GM12878 (cell line): ENCODE results near the gene TRIB2. TPM values are rescaled to one million over a fixed set of nuclear protein-coding genes. Genes with fewer than 3 reads are reported as not detected.

ENCODE experiments used
- ATAC-seq: fragments of 200-7000 bp; cut with Tn5 transposase; 3 replicates; pipeline ENCODE4 v1.9.1; 2020; ENCODE audit warnings: mild to moderate bottlenecking, moderate library complexity
- BruUV-seq: library from RNA; stranded (reverse); fragments of 400-500 nt; replicated peaks from 2 replicates; lab custom pipeline; 2021; lab: Mats Ljungman, UMichigan
- CTCF ChIA-PET: fragments of 300-600 bp; sonication (Branson Sonifier 250); formaldehyde crosslinking; extraction: SDS; loops from one replicate; lab custom pipeline; 2021; ENCODE audit warnings: inconsistent platforms; lab: Yijun Ruan, JAX
- POLR2A ChIA-PET: fragments of 350-600 bp; formaldehyde crosslinking; extraction: SDS; loops from one replicate; lab custom pipeline; 2021; ENCODE audit warnings: inconsistent platforms; lab: Charles Lee
- RAD21 ChIA-PET: fragments of 300-600 bp; sonication (Branson Sonifier 250); formaldehyde crosslinking; loops from one replicate; lab custom pipeline; 2023; ENCODE audit warnings: antibody characterized with exemption; ENCODE audit not compliant: unreplicated experiment; lab: Charles Lee
- SMC1A ChIA-PET: fragments of 300-600 bp; sonication (Branson Sonifier 250); formaldehyde crosslinking; loops from one replicate; lab custom pipeline; 2023; ENCODE audit not compliant: unreplicated experiment, uncharacterized antibody; lab: Charles Lee
- DNase-seq: peaks from one replicate; pipeline ENCODE4 v3.0.0-alpha.2; 2011; ENCODE audit warnings: low read depth, low spot score
- FAIRE-seq: peaks from 3 replicates; lab custom pipeline; 2011; peaks lifted over from hg19 to GRCh38; lab: Jason Lieb, UNC
- H2AFZ ChIP-seq: 2 replicates; pipeline ENCODE4 v1.6.0; 2011; ENCODE audit warnings: low read depth, low read length, control low read depth; ENCODE audit not compliant: control insufficient read depth
- H3K27ac ChIP-seq: 2 replicates; pipeline ENCODE4 v1.5.1; 2011; ENCODE audit warnings: control low read depth; ENCODE audit not compliant: control insufficient read depth, insufficient read depth
- H3K27me3 ChIP-seq, 2 experiments: replicated peaks in 1 of 2; 2 replicates each; pipeline versions ENCODE4 v1.6.0 to v1.6.1; 2011; ENCODE audit warnings: low read length in 1 of 2; ENCODE audit not compliant: control insufficient read depth in 2 of 2, insufficient read depth in 2 of 2
- H3K36me3 ChIP-seq, 2 experiments: 2 replicates each; pipeline ENCODE4 v1.5.1; 2011; ENCODE audit warnings: low read length in 1 of 2; ENCODE audit not compliant: control insufficient read depth in 2 of 2, insufficient read depth in 2 of 2
- H3K4me1 ChIP-seq: 2 replicates; pipeline ENCODE4 v1.6.1; 2011; ENCODE audit warnings: mild to moderate bottlenecking, low read length, moderate library complexity, mixed read lengths; ENCODE audit not compliant: control insufficient read depth, insufficient read depth
- H3K4me2 ChIP-seq: 2 replicates; pipeline ENCODE4 v1.6.0; 2011; ENCODE audit warnings: control low read depth; ENCODE audit not compliant: control insufficient read depth, insufficient read depth
- H3K4me3 ChIP-seq: fragments of 200-600 bp; sonication (generic); 2 replicates; pipeline ENCODE4 v1.5.1; 2016
- H3K79me2 ChIP-seq: 2 replicates; pipeline ENCODE4 v1.6.0; 2011; ENCODE audit warnings: low read length; ENCODE audit not compliant: control insufficient read depth, insufficient read depth
- H3K9ac ChIP-seq: 2 replicates; pipeline ENCODE4 v1.8.0; 2011; ENCODE audit warnings: low read length, control low read depth, mixed read lengths; ENCODE audit not compliant: control insufficient read depth, insufficient read depth
- H3K9me3 ChIP-seq: replicated peaks from 3 replicates; pipeline ENCODE4 v1.5.1; 2011; ENCODE audit warnings: mild to moderate bottlenecking, low read length; ENCODE audit not compliant: control insufficient read depth, insufficient read depth
- H4K20me1 ChIP-seq: 2 replicates; pipeline ENCODE4 v1.6.0; 2011; ENCODE audit not compliant: control insufficient read depth, insufficient read depth
- ETV6 ChIP-seq, 2 experiments: fragments of 450-650 bp in 1 of 2; IDR thresholded peaks in 1 of 2; conservative IDR thresholded peaks in 1 of 2; 2 replicates each; pipeline ENCODE4 v1.6.1; 2014; ENCODE audit warnings: antibody characterized with exemption in 1 of 2, borderline replicate concordance in 1 of 2, low read depth in 1 of 2, mild to moderate bottlenecking in 1 of 2, moderate library complexity in 1 of 2
- MTA3 ChIP-seq: IDR thresholded peaks from 2 replicates; pipeline ENCODE4 v1.6.1; 2012; ENCODE audit warnings: low read length, inconsistent platforms, borderline replicate concordance
- NR2C2 ChIP-seq: IDR thresholded peaks from 2 replicates; pipeline ENCODE4 v1.6.1; 2011; ENCODE audit warnings: borderline replicate concordance, low read depth; ENCODE audit not compliant: control insufficient read depth, insufficient read length
- RAD51 ChIP-seq: fragments of 450-650 bp; IDR thresholded peaks from 2 replicates; pipeline ENCODE4 v1.6.1; 2016; ENCODE audit warnings: moderate library complexity, mild to moderate bottlenecking, inconsistent platforms
- RFX5 ChIP-seq: IDR thresholded peaks from 2 replicates; pipeline ENCODE4 v1.6.1; 2011; ENCODE audit warnings: low read depth, low read length, improper control_type of control experiment
- SIX5 ChIP-seq: IDR thresholded peaks from 2 replicates; pipeline ENCODE4 v1.6.1; 2011; ENCODE audit warnings: mild to moderate bottlenecking, low read depth, low read length, moderate library complexity; ENCODE audit not compliant: severe bottlenecking
- SUPT20H ChIP-seq: IDR thresholded peaks from 2 replicates; pipeline ENCODE4 v1.6.1; 2011; ENCODE audit warnings: low read depth, mild to moderate bottlenecking, low read length, moderate library complexity, borderline replicate concordance; ENCODE audit not compliant: control insufficient read depth
- SUZ12 ChIP-seq: fragments of 200-600 bp; sonication (generic); IDR thresholded peaks from one replicate; pipeline ENCODE4 v1.6.1; 2018; ENCODE audit warnings: antibody characterized with exemption, mild to moderate bottlenecking; ENCODE audit not compliant: unreplicated experiment
- TAF1 ChIP-seq: IDR thresholded peaks from 2 replicates; pipeline ENCODE4 v1.6.1; 2011; ENCODE audit warnings: mild to moderate bottlenecking, low read depth, low read length, borderline replicate concordance
- ZBTB4 ChIP-seq: fragments of 450-650 bp; formaldehyde crosslinking; IDR thresholded peaks from 2 replicates; pipeline ENCODE4 v1.4.0; 2022; ENCODE audit warnings: mild to moderate bottlenecking, moderate library complexity
- ZSCAN29 ChIP-seq: fragments of 450-650 bp; IDR thresholded peaks from 2 replicates; pipeline ENCODE4 v1.6.1; 2017; ENCODE audit warnings: mild to moderate bottlenecking, moderate library complexity
- WGBS: methylation state at CpG from one replicate; pipeline ENCODE4 v1.1.6; 2016; ENCODE audit warnings: low lambda C conversion rate; ENCODE audit not compliant: insufficient replicate concordance, insufficient coverage; ENCODE audit errors: missing lambda C conversion rate; 5-methylcytosine and 5-hydroxymethylcytosine counted together
- in situ Hi-C: fragments of 300-500 bp; cut with MboI; formaldehyde crosslinking; loops from 9 replicates; pipeline ENCODE4 v1.14.3; 2018; ENCODE audit warnings: mixed read lengths
- intact Hi-C: fragments of 100-400 bp; cut with micrococcal nuclease; formaldehyde crosslinking; loops from one replicate; pipeline ENCODE4 v1.14.2; 2022; ENCODE audit not compliant: unreplicated experiment
- polyA plus RNA-seq, 11 experiments: library from polyadenylated mRNA; depleted of rRNA in 4 of 11; unstranded in 6 of 11; stranded (reverse) in 5 of 11; fragments of >200 nt; fragmentation: Nextera tagmentation in 4 of 11; fragmentation: Illumina TruSeq in 1 of 11; extraction: Ambion mirVana in 4 of 11; extraction: Trizol in 1 of 11; gene quantifications; 1 replicate in 1 of 11; 2 replicates in 10 of 11; pipeline versions ENCODE4 v1.2.1 to v1.2.3, GENCODE V29; 2011 to 2016; ENCODE audit warnings: inconsistent platforms in 2 of 11, missing spikeins in 2 of 11, low read depth in 1 of 11
- total RNA-seq, 4 experiments: library from RNA; depleted of rRNA in 3 of 4; stranded (reverse); fragments of >200 nt in 3 of 4; fragmentation: Illumina TruSeq in 1 of 4; extraction: Trizol in 1 of 4; gene quantifications; 2 replicates each; pipeline versions ENCODE4 v1.2.1 to v1.2.3, GENCODE V29; 2013 to 2021

The TRIB2 gene
- total and polyA plus RNA-seq, 10 of the 15 experiments (the other 5 are each of a cell fraction or from before 2014, with no cell fraction given), result 1.6 to 9.2 (median 5.2) TPM

GRCh38 chr2:12718015-12718671, 1.4 kb downstream of the TRIB2 start:
- no peak for FAIRE-seq

GRCh38 chr2:12718711-12719399, 2.1 kb downstream of the TRIB2 start:
- POLR2A ChIA-PET, result no interaction called here
- in situ Hi-C loops (loop anchor here (5.0 kb wide), 1 partner anchor 887 kb away; no protein-coding TSS in a partner anchor), intact Hi-C loops (loop anchor here (5.0 kb wide), 4 partner anchors 177 to 542 kb away; no protein-coding TSS in a partner anchor)
- no peak for ATAC-seq
- Histone ChIP-seq H4K20me1 (0 out of 2 replicates have a peak, but pooled peaks cover 3% of the 10 kb centered on the region), H3K9me3 (no peaks in the 10 kb centered on the region), H3K36me3 (no peaks in the 10 kb centered on the region), H3K27me3 (peaks cover 0 to 18% of the 10 kb centered on the region in 2 experiments; a peak in 2 of 4 replicates), H3K9ac (no peak overlapping the region; the same call in 1 of the 2 replicates), H3K4me2 (peak overlapping the region; percentile 96), H2AFZ (no peak overlapping the region; the same call in 1 of the 2 replicates), H3K4me3 (peak overlapping the region; percentile 87), H3K27ac (no peak overlapping the region), H3K79me2 (no peaks in the 10 kb centered on the region), H3K4me1 (peaks cover 3% of the 10 kb centered on the region; the same call in 1 of the 2 replicates)
- no peak for FAIRE-seq
- no TSS peak for BruUV-seq
- SMC1A ChIA-PET, result interaction anchor here (5.0 kb wide), 1 partner anchor 889 kb away, joined by 48 read pairs; no protein-coding TSS in a partner anchor
- 6% methylated on average over 32 of the region's 33 CpGs for WGBS
- CTCF ChIA-PET, result interaction anchor here (4.2 kb wide), 2 partner anchors 854 to 890 kb away, joined by 61 to 65 read pairs; no protein-coding TSS in a partner anchor
- DNase-seq, result no peak
- RAD21 ChIA-PET, result interaction anchor here (4.2 kb wide), 1 partner anchor 852 kb away, joined by 29 read pairs; no protein-coding TSS in a partner anchor
- TF ChIP-seq RAD51, result no peak
- TF ChIP-seq NR2C2, result no peak
- TF ChIP-seq ZBTB4 (CRISPR knock-in tag), result no peak
- TF ChIP-seq SUPT20H, result no peak
- no peak for TF ChIP-seq MTA3
- no peak for TF ChIP-seq ETV6 (conservative IDR thresholded peaks at IDR 0.05 in 1 of 2, IDR thresholded peaks at IDR 0.05 in 1 of 2; ENCODE audit: borderline replicate concordance in 1 of 2, low read depth in 1 of 2)
- TF ChIP-seq SIX5, result no peak
- no peak for TF ChIP-seq RFX5

More at GRCh38 chr2:12718015-12718671, 1.4 kb downstream of the TRIB2 start:
- H3K79me2 ChIP-seq, result no peaks in the 10 kb centered on the region
- WGBS, result 8% methylated on average over 40 of the region's 50 CpGs
- intact Hi-C loops (loop anchor here (5.0 kb wide), 4 partner anchors 176 to 541 kb away; no protein-coding TSS in a partner anchor), in situ Hi-C loops (loop anchor here (5.0 kb wide), 1 partner anchor 886 kb away; no protein-coding TSS in a partner anchor)
- POLR2A ChIA-PET, result interaction anchor here (1.1 kb wide), 1 partner anchor 845 kb away, joined by 6 read pairs; no protein-coding TSS in a partner anchor
- CTCF ChIA-PET, result interaction anchor here (0.6 to 4.2 kb wide), 12 partner anchors 11 to 1269 kb away, joined by 3 to 65 read pairs (median 5); no protein-coding TSS in a partner anchor
- peaks cover 0 to 18% of the 10 kb centered on the region in 2 experiments; a peak in 2 of 4 replicates for H3K27me3 ChIP-seq
- TF ChIP-seq TAF1, result no peak
- TF ChIP-seq SUZ12, result peak; percentile 47
- TF ChIP-seq ZSCAN29, result peak; percentile 81
- ATAC-seq (peak; percentile 10), DNase-seq (no peak)
- RAD21 ChIA-PET, result interaction anchor here (0.6 to 4.2 kb wide), 12 partner anchors 8 to 1718 kb away, joined by 3 to 48 read pairs (median 6); no protein-coding TSS in a partner anchor
- 0 out of 2 replicates have a peak, but pooled peaks cover 3% of the 10 kb centered on the region for H4K20me1 ChIP-seq
- no peaks in the 10 kb centered on the region for H3K9me3 ChIP-seq
- peak overlapping the region; percentile 50 for H3K9ac ChIP-seq
- no peaks in the 10 kb centered on the region for H3K36me3 ChIP-seq
- H3K27ac ChIP-seq, result no peak overlapping the region
- no TSS peak for BruUV-seq
- peaks cover 3% of the 10 kb centered on the region; the same call in 1 of the 2 replicates for H3K4me1 ChIP-seq
- SMC1A ChIA-PET, result interaction anchor here (1.2 to 5.0 kb wide), 4 partner anchors 10 to 889 kb away, joined by 5 to 48 read pairs (median 8); no protein-coding TSS in a partner anchor
- H2AFZ ChIP-seq, result peak overlapping the region; percentile 56
- H3K4me3 ChIP-seq, result peak overlapping the region; percentile 87
- H3K4me2 ChIP-seq, result peak overlapping the region; percentile 96
